Measurements from ENCODE around the gene ENSA. TPM values are rescaled to one million over a fixed set of nuclear protein-coding genes. Genes with fewer than 3 reads are reported as not detected.

The ENSA gene
- total RNA-seq, result 242 and 333 TPM in 2 replicates

DNA sequence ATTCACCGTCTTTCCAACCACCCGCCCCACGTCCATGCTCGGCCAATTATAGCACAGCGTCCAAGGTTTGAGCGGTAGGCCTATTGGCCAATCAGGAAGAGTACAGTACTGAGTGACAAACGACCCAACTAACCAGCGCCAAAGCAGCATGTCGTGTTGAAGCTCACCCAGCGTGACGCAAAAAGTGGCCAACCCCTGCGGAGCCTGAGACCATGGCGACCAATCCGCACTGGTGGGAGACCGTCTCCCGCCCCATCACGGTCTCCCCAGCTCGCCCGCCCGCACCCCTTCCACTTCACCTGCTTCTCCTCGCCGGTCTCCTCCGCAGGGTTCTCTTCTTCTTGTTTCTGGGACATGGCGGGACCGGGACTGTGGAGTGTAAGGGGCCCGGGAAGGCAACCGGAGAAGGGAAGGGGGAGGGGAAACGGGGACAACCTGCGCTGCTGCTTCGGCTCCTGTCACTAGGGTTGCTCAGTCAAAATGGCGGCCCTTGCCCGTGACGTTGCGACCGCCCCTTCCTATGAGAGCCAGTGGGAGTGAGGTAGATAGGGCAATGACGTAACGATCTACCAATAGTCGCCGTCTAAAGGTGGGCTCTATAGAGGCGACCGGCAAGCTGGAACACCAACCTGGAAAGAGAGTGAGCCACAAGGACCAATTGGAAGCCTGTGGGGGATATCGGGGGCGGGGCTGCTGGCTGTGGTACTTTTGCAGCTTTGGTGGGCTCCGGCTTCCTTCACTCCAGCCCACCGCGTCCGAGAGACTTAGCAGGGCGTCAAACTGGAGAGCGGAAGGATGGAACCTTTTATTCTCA is at the start of gene ENSA:
ENSA (minus strand) TSS at position 498 of the 814 bp plus-strand sequence; CDS start at position 356, 142 bp downstream.

DNA sequence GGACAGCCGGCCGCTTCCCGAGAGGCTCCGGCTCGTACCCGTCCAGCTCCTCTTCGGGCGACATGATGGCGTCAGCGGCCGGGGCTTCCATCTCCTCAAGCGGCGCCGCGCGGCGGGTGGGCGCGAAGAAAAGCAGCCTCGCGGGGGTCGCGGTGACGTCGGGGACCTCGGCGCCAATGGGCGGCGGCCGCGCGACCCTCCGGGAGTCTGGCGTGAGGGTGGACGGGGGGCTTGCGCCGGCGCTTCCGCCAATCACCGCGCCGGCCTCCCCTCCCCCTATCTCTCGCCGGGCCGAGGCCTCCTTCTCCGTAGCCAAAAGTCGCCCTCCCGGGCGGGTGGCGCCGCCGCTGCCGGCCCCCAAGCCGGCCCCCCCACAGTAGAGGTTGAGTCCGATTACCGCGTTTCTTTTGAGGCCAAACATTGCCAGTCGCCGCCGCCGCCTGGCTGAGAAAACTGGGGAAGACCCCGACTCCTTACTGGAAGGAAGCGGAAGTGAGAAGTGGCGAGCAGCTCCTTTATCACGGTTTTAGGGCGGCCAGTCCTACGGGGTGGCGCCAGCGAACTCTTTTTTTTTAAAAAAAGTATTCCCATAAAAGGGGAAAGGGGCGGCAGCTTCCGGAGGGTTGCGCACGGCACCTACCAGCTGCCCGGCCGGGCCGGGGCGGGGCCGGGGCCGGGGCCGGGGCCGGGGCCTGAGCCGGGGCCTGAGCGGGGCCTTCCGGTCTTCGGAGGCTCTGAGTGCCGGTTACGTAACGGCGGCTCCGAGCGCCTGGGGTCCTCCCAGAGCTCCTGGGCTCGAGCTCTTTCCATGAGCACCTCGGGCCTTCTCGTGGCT is 50.1 kb downstream of the ENSA start, which contains the start of gene MCL1:
MCL1 (minus strand) TSS at position 501 of the 835 bp plus-strand sequence; CDS start at position 421, 80 bp downstream.

Other genes with a start within 250 kb of the ENSA start
- gene TARS2, start 142.2 kb downstream of the ENSA start, total RNA-seq, result 15.6 and 19.0 TPM in 2 replicates
- 1.5 and 2.1 TPM in 2 replicates for gene ECM1, start 121.5 kb downstream of the ENSA start, total RNA-seq
- not detected in 2 replicates for gene FALEC, start 113.9 kb downstream of the ENSA start, total RNA-seq
- 0.40 and 0.44 TPM in 2 replicates for gene ADAMTSL4, start 80.2 kb downstream of the ENSA start, total RNA-seq
- gene MCL1, start 50.0 kb downstream of the ENSA start, total RNA-seq, result 237 and 239 TPM in 2 replicates
- gene GOLPH3L, start 67.5 kb upstream of the ENSA start, total RNA-seq, result 25.8 and 31.0 TPM in 2 replicates
- not detected in 2 replicates for gene HORMAD1, start 91.3 kb upstream of the ENSA start, total RNA-seq
- 72.3 and 80.2 TPM in 2 replicates for gene CTSS, start 136.2 kb upstream of the ENSA start, total RNA-seq
- gene CTSK, start 178.6 kb upstream of the ENSA start, total RNA-seq, result 2.6 and 4.3 TPM in 2 replicates
- gene ARNT, start 247.0 kb upstream of the ENSA start, total RNA-seq, result 13.5 and 19.5 TPM in 2 replicates